HG02571 (cell line): ENCODE results near the gene GGTLC2.

ENCODE experiments used
- ATAC-seq: cut with Tn5 transposase; IDR thresholded peaks from one replicate; pipeline ENCODE4 v1.9.1; 2021; ENCODE audit warnings: mild to moderate bottlenecking, moderate library complexity; ENCODE audit not compliant: unreplicated experiment

The GGTLC2 gene

DNA sequence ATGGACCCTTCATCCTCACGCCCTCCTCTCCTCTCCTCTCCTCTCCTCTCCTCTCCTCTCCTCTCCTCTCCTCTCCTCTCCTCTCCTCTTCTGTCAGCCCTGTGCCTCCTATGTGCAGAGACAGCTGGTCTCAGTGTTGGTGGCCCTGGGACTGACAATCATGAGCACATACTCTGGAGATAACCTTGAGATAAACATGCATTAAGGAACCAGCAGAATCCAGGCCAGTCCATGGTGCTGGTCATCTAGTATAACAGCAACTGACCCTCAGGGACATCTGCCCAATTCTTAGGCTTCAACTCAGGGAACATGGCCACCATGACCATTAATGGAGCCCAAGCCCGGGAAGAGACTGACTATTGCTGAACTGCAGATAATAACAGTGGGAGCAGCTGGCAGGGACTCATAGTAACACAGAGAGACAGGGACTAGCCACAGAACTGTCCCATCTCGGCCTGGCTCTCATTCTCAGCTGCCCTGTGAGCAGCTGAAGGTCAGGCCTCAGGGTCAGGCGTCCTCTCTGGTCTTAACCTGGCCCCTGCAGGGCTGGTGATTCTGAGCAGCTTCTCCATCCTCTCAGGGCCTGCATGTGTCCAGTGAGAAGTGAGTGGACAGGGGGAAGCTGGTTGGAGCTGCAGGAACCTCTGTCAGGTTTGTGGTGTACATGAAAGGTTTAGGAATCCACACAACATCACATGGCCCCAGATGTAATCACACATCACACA is 45.4 kb downstream of the GGTLC2 start:
- ATAC-seq, result no peak

DNA sequence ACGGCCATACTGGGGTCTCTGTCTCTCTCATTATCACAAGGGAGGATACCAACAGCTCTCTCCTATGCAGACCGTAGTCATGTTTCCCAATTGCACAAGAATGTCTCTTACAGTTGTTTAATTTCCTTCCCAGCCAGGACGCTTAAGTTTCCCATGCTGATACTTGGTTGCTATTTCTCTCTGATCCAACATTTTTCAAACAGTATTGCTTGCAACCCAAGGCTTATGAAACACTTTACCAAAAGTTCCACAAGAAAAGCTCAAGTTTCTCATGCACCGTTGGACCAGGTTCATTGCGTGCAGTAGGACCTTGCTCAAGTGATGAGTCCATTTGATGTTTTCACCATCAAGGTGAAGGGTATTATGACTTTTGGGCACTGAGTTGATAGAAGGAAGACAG is 46.6 kb downstream of the GGTLC2 start:
- ATAC-seq, result no peak

DNA sequence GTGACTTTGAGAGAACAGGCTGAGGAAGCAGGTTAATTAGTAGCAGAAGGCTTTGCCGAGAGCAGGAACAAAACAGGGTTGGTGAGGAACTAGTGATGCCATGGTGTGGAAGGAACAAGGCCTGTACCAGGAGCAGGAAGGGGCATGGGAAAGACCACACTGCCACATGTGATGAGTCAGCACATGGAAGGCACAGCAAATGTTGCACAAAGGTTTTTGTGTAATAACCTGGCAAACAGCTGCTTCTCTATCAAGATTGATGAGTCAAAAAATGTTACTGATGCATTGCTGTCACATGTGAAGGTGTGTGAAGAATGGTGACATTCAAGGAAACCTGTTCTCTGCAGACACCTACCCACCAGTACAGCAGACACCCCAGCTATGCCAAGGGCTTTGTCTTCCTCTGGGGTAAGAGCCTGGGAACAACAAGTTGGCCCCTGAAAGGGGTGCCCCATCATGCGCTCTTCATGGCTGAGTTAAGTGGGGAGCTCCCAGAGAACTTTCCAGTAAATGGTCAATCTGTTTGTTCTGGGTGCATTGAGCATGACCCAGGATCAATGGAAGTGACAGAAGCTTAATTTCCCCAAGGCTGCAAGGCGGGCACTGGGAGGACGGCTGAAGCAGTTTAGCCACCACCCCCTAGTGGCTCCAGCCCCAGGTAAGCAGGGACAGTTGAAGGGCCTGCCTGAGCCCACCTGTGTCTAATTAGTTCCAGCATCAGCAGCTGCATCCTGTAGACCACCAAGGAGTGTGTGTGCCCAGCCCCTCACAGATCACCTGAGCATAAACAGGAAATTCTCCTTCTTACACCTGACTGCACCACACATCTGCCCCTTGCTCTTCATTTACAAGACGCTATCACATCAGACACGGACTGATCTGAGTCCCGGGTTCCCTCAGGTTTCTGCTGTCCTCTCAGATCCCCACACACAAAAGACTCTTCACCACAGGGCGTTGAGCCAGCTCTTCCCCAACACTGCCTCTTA is 47.6 kb downstream of the GGTLC2 start:
- ATAC-seq, result no peak

DNA sequence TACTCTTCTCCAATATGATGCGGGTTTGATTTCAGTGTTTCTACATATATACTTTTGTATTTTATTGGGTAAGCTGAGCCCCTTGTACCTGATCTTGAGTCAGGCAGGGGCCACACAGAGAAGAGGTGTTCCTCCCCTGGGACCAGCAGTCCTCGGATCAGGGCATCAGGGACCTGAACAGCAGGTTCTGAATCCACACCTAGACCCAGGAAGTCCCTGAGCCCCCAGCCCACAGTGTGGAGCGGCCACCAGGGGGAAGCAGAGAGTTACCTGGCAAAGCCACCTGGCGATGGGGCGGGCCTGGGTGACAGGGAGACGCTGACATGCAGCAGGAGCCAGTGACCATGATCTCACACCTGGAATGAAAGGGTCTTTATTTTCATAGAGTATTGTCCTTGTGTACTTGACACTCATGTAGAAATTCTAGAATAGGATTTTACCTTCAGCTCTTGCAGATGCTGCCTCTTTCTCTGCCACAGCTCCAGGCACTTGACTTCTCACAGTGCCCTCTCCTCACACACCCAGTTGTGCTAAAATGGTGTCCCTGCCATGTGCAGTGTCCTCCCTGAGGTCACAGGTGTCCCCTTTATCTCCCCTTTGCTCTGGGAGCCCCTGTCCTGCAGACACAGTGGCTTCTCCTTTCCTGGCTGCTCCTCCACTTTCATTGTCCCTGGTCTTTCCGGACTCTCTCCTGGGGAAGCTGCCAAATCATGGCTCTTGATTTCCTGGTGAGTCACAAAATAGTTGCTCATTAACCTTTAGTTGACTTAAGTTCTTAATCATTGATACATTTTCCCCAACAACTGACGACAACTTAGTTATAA is 48.5 kb downstream of the GGTLC2 start:
- ATAC-seq, result no peak

DNA sequence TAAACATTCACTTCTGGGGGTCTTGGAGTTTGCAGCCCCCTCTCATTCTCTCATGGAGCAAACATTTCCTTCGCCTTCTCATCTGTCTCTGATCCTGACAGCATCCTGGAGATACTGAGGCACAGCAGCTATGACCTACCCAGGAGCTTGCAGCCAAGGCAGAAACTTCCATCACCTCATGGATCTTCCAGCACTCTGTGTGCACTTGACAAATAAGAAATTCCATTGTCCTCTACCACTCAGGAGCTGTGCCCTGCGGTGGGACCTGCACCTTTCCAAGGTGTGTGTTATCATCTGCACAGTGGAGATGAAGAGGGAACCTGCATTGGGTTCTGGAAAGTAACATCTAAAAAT is 49.1 kb downstream of the GGTLC2 start:
- no peak for ATAC-seq

DNA sequence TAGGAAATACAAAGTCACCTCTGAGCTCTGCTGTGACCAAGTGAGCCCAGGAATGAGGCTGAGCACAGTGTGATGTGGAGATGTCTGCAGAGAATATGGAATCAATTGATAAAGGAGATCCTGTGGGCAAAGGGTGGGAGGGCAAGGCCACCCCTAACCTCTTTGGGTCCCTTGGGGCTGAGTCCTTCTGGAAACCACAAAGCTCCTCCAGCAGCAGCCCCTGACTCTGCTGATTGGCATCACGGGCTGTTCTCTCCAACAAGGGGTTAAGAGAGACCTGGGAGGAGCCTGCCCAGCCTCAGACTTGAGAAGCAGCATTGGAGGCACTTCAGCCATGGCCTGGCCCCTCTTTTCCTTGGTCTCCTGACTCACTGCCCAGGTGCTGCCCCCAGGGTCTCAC is 49.7 kb downstream of the GGTLC2 start:
- ATAC-seq, result no peak

- no peak for ATAC-seq
Observed at GRCh38 chr22:22696104-22696503, 51.7 kb downstream of the GGTLC2 start.
